GM10847 (cell line): ENCODE data around the gene ARHGAP25.

Source experiments
- POLR2A ChIP-seq: IDR thresholded peaks from 2 replicates; pipeline ENCODE4 v1.6.1; 2011; ENCODE audit not compliant: insufficient read length; ENCODE audit errors: extremely low read depth

ARHGAP25 gene

DNA sequence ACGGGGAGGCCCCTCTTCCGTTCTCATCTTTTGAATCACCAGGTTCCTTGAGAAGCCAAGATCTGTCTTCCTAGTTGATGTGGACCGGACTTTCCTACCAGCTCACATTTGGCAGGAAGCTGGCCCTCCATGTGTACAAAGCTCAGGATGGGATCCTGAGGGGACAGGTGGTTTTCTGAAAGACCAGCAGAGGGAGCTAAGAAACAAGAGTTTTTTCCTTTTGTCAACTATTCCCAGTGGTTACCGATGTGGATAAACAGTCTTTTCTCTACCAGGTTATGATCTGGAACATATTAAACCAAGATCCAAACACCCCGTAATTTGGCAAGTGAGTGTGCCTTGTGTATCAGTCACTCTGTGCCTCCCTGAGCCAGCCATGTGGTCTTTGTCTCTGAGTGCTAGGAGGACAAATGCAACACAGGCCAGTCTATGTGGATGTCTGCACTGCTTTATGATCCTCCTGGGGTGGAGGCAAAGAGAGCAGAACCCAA lies 25.1 kb upstream of the ARHGAP25 start:
- TF ChIP-seq POLR2A: no peak

DNA sequence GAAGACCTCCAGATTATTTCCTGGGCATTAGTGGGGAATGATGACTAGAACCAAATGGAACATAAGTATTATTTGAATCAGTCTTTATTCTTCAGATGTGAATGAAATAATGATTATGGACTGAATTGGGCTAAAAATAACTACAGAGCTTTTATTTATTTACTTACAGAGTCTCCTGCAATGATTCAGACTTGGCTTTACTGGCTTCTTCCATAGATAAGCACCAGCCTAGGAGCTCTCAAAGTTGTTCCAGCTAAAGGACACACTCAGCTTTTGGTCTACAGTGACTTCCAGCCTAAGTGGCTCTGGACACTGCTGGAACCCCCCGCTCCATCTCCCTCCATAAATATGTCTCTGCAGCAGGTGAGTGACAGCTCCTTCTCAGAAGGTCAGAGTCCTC lies 24.3 kb upstream of the ARHGAP25 start:
- TF ChIP-seq POLR2A: no peak

DNA sequence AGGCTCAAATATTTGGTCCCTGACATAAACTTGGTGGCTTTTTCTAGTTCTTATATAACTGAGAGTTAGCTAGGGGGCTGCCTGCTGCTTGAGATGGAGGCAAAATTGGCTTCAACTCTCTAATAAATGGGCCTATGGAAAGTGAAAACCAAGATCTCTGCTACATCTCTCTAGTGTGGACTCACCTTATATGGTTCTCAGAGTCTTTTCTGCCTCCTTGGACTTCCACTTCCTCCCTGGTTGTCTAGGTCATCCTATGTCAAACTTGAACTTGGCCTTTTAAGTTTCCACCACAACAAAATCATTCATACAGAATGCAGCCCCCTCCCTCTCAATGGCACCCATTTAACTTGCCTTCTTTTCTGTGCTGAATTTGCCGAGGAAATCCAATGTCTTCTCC lies 23.9 kb upstream of the ARHGAP25 start:
- no peak for TF ChIP-seq POLR2A

DNA sequence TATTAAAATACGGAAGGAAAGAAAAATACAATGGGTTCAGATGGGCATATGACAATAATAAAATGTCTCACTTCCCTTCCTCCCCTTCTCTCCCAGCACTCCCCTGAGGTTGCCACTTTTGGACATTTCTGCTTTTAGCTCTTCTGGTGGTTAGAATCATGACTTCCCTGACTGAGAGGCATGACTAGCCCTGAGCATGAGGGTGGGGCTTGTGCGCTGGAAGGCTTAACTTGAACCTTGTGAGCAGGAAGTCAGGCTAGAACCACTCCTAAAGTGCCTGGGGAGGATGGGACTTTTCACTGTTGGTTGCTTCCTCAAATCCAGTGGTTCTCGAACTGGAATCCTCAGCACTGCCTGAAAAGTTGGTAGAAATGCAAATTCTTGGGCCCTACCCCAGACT lies 19.7 kb upstream of the ARHGAP25 start:
- TF ChIP-seq POLR2A: no peak

DNA sequence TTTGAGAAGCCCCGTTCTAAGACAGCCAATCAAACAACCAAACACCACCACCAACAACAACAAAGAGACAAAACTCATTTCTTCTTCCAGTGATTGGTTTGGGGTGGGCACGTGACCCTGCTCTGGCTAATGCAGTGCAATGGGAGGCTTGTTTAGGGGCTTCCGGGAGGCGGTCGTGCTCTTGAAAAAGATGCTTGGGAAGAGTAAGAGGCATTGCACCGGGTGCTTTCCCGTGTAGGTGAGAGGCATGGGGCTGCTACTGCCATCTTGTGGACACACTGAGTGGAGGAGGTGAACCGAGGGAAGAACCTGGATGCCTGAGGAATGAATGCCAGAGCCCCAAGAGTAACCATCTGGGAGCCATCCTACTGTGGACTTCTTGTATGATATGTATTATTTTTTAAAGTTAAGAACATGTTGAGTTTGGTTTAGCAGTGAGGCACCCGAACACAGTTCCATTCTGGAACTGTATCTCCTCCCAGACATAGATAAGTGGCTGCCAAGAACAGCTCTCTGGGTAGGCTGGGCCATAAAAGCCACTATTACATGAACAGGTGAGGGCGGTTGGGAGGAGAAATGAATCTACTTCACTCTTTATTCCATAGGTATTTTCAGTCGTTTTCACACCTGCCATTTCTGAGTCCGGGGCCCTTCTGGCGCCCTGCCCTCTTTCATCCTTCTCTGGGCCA lies 19.1 kb upstream of the ARHGAP25 start:
- TF ChIP-seq POLR2A: no peak

DNA sequence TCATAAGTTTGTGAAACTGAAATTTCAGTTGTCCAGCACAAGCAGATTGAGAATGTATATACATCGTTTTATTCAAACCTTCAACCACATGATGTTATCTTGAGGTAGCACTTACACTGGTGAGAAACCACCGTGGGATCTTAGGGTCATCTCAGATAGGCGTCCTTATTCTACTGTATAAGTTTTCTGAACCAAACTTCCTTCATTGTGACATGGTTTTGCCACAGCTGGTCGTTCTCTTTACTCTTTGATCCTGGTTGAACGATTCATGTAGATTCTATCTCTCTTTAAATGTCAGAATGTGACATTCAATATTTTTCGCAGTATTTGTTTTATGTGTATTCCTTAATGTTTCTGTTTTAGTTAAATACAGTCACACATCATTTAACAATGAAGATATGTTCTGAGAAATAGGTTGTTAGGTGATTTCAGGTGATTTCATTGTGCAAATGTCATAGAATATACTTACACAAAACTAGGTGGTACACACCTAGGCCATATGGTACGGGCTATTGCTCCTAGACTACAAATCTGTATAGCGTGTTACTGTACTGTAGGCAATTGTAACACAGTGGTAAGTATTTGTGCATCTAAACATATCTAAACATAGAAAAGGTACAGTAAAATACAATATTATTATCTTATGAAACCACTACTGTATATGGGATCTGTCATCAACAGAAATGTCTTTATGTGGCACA lies 17.9 kb upstream of the ARHGAP25 start:
- no peak for TF ChIP-seq POLR2A

DNA sequence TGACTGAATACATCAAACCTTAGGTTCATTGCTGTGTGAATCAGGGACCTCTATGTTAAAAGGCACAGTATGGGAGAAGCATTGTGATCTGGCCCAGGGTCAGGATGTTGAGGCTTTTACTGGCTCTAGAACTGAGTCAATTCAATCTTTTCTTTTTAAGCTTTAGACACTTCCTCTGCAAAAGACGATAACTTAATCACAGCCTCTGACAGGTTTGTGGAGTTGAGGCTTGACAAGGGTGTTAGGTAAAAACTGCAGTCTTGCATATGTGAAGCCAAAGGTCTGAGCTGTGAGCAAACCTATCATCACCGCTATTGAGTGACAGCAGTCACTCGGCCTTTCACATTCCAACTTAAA lies 17.3 kb upstream of the ARHGAP25 start:
- no peak for TF ChIP-seq POLR2A

DNA sequence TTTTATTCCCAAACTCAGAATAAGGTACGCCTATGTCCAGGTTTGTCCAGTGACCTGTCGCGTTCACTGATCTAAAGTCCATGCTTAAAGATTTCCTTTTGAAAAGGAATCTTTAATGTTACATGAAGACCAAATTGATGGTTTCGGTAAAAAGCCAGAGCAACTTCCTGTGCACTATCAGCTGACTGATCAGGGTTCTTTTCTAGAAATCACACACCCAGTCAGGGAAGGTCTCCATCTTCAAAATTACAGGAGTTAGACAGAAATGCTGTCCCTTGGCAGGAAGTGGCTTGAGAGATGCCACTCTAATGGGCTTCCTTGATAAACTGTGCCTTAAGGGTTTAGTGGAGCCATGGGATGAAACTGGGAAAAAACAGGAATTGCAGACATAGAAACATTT lies 14.7 kb upstream of the ARHGAP25 start:
- no peak for TF ChIP-seq POLR2A

DNA sequence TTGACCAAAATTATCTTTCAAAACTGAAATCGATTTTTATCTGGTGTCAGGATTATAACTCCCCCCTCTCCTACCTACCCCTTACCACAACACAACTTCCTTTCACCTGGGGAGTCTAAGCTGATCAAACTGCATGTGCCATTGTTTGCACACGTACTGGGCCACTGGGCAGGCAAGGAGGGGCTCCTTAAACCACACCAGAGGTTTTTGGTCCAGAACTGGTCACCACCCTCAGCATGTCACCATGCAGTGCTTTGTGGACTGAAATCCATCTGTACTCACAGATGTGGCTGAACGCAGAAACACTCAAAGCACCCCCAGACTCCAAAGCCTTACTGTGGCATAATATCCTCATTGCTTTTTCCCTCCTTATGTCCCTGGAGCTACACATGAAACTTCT lies 13.9 kb upstream of the ARHGAP25 start:
- TF ChIP-seq POLR2A: no peak

DNA sequence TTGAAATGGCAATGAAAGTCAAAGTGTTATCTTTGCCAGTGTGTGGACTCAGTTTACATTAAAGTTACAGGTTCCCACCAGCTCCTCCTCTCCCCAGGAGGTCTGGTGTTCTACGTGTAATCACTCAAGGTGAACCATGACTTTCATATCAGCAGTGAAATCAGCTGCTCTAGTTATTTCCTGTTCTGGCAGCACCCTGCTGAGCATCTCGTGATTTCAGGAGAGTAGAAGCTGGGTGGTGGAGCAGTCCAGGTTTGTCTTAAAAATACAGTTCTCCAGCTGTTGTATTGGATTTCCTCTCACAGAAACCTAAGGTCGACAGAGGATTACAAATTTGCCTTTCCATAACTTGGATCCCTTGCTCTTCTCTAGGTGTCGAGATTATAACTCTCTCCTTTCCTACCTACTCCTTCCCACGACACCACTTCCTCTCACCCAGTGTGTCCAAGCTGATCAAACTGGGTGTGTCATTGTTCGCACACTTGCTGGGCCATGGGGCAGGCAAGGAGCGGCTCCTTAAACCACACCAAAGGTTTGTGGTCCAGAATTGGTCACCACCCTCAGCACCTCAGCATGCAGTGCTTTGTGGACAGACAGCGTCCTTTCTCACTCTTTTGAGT lies 13.0 kb upstream of the ARHGAP25 start:
- no peak for TF ChIP-seq POLR2A

DNA sequence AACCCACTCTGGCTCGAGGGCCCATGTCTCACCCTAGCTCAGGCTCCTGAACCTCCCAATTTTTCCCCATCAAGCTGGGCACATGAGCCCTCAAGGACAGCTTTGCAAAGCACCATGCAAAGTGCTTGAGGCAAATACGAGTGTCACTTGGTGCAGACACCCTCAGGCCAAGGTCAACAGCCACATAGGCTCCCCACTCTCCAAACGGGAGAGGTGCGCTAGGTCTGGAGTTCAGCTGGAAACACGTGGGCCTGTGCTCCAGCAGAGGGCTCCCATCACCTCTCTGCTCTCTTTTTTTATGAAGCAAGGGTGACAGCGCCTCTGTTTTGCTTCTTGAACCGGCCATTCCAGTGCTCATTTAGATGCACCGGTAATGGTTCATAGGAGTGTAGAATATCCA lies 11.9 kb upstream of the ARHGAP25 start:
- no peak for TF ChIP-seq POLR2A

DNA sequence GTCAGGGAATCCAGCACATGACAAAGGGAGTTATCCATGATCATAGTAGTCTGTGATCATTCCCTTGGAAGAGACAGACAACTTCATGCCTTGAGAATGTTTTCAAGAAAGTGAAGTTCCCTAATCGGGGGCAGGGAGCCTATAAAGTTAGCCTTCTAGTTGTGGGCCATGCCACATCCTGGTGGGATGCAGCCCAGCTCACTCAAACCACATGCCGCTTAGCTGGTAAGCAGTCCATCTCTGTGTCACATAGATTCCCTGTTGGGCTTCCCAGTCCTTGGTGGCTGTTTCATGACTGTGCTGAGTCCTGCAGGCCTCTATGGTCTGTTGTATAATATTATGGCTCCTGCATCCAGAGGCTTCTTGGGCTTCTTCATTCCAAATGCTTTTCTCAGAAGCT lies 11.4 kb upstream of the ARHGAP25 start:
- TF ChIP-seq POLR2A: no peak

DNA sequence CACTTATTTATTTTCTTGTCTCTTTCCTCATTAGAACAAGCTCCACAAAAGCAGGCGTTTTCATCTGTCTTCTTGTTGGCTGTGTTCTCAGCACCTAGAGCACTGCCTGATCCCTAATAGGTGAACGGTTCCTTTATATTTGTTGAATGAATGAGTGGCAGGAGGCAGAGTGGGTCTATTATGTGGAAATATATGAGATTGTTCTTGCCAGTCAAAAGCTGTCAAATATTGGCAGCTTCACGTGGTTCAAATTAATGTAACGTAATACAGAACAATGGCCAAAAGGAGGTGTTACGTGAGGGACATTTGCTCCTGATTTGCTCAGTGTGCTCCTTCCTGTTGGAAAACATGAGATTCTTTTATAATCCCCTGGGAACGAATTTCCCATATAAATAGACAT lies 8.5 kb upstream of the ARHGAP25 start:
- no peak for TF ChIP-seq POLR2A

DNA sequence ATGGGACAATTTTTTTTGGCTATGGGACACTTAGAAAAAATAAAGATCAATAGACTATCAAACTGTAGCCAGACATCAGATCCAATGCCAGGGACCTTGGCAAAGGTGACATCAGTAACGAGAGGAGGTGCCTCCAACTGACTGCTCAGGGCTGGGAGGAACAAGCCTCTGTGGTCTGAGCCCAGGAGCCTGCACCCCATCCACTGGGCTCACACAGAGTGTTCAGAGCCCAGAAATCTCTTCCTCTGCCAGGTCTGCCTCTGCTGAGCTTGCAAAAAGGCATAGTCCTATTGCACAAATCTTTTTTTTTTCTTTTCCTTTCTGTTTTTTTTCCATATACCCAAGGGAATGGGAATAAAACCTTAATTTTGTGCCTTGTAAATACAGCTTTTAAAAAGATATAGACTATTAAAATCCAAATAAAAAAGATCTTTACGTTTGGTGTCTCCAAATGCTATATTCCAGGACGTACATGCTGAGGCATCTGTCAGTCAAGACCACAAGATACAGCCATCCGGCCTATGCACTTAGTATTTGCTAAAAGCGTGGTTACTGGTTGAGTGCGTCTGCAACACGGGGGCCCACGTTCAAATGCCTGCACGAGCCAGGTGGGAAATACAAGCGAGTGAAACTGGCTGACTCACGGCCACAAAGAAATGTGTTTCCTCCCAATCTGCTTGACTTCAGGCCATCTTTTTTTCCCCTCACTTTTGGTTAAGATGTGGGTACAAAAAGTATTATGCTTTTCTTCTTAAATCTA lies 7.8 kb upstream of the ARHGAP25 start:
- no peak for TF ChIP-seq POLR2A

DNA sequence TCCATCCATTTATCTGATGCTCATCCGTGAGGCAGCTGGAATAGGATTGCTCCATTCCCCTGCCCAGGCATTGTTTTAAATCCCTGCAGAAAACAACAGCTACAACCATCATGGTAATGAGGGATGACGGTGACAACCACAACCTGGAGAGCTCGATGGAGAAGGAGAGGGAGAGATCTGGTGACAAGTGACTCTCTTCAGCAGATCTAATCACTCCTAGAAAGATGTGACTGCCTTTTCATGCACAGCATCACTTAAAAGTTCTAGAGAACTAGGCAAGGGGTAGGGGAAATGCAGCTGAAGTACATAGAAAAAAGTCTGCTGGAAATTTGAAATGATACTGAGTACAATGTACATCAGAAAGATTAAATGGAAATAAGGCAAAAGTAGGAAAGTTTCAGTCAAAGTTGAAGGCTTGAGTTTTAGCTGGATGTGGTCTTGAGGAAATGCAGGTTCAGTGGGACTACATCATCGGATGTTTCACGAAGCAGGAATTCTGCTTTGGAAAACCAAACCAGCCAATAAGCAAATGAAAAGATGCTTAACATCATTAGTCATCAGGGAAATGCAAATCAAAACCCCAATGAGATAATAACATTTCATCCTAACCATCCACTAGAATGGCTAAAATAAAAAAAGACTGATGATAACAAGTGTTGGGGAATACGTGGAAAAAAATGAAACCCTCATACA lies 6.8 kb upstream of the ARHGAP25 start:
- TF ChIP-seq POLR2A: no peak
